SH-SY5Y (cell line): ENCODE data around the gene ATP12A.

Source experiments
- GATA2 ChIP-seq: IDR thresholded peaks from 2 replicates; pipeline ENCODE4 v1.6.1; 2011; ENCODE audit warnings: mild to moderate bottlenecking, low read depth, low read length
- GATA3 ChIP-seq: IDR thresholded peaks from 2 replicates; pipeline ENCODE4 v1.6.1; 2011; ENCODE audit warnings: low read depth, mild to moderate bottlenecking, low read length, moderate library complexity

- TF ChIP-seq GATA2 (no peak), GATA3 (no peak)
These were observed 39.5 kb upstream of the ATP12A start for GRCh38 chr13:24640752-24641151.
